Measurements from ENCODE around the gene XYLT1.

XYLT1 gene

GRCh38 chr16:17476414-17477259 lies 5.9 kb upstream of the XYLT1 start:
- Histone ChIP-seq H3K9ac (ENCODE audit: low read depth, low read length, poor library complexity, severe bottlenecking) (peak overlapping the region; percentile 58), H3K36me3 (ENCODE audit: insufficient read depth, low read length) (no peaks in the 10 kb centered on the region), H3K4me2 (ENCODE audit: low read depth, low read length, poor library complexity, severe bottlenecking) (peak overlapping the region; percentile 88), H3K27me3 (ENCODE audit: insufficient read depth, low read length, poor library complexity, severe bottlenecking) (no peaks in the 10 kb centered on the region), H3K4me1 (ENCODE audit: insufficient read depth, low read length, poor library complexity, severe bottlenecking) (peaks cover 64% of the 10 kb centered on the region), H3K4me3 (ENCODE audit: low read length, poor library complexity, severe bottlenecking) (peak overlapping the region; percentile 52), H4K20me1 (ENCODE audit: insufficient read depth, low read length, poor library complexity, severe bottlenecking) (no peaks in the 10 kb centered on the region), H2AFZ (ENCODE audit: low read length) (no peak overlapping the region), H3F3A (ENCODE audit: low read depth) (peaks cover 21% of the 10 kb centered on the region), H3K9me2 (replicated peaks; ENCODE audit: low read depth, low read length) (no peaks in the 10 kb centered on the region), H3K79me2 (ENCODE audit: insufficient read depth, low read length) (peaks cover 22% of the 10 kb centered on the region), H3K9me3 (ENCODE audit: insufficient read depth, low read depth, low read length) (no peaks in the 10 kb centered on the region)
- TF ChIP-seq, protein P1, sequence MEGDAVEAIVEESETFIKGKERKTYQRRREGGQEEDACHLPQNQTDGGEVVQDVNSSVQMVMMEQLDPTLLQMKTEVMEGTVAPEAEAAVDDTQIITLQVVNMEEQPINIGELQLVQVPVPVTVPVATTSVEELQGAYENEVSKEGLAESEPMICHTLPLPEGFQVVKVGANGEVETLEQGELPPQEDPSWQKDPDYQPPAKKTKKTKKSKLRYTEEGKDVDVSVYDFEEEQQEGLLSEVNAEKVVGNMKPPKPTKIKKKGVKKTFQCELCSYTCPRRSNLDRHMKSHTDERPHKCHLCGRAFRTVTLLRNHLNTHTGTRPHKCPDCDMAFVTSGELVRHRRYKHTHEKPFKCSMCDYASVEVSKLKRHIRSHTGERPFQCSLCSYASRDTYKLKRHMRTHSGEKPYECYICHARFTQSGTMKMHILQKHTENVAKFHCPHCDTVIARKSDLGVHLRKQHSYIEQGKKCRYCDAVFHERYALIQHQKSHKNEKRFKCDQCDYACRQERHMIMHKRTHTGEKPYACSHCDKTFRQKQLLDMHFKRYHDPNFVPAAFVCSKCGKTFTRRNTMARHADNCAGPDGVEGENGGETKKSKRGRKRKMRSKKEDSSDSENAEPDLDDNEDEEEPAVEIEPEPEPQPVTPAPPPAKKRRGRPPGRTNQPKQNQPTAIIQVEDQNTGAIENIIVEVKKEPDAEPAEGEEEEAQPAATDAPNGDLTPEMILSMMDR (conservative IDR thresholded peaks at IDR 0.05; ENCODE audit: low read length), result peak; percentile 80
- no peak for TF ChIP-seq EZH2phosphoT487 (IDR thresholded peaks at IDR 0.05; ENCODE audit: borderline replicate concordance)

- Histone ChIP-seq H3K79me2 (ENCODE audit: insufficient read depth, low read length) (peaks cover 24% of the 10 kb centered on the region), H3K9me2 (replicated peaks; ENCODE audit: low read depth, low read length) (no peaks in the 10 kb centered on the region), H4K20me1 (ENCODE audit: insufficient read depth, low read length, poor library complexity, severe bottlenecking) (no peaks in the 10 kb centered on the region), H3K27me3 (ENCODE audit: insufficient read depth, low read length, poor library complexity, severe bottlenecking) (no peaks in the 10 kb centered on the region), H3K36me3 (ENCODE audit: insufficient read depth, low read length) (no peaks in the 10 kb centered on the region), H3F3A (ENCODE audit: low read depth) (peaks cover 26% of the 10 kb centered on the region), H3K4me1 (ENCODE audit: insufficient read depth, low read length, poor library complexity, severe bottlenecking) (peaks cover 71% of the 10 kb centered on the region), H3K9me3 (ENCODE audit: insufficient read depth, low read depth, low read length) (no peaks in the 10 kb centered on the region), H3K4me3 (ENCODE audit: low read length, poor library complexity, severe bottlenecking) (peak overlapping the region; percentile 74), H2AFZ (ENCODE audit: low read length) (peak overlapping the region; percentile 49; the same call in 1 of the 2 replicates), H3K9ac (ENCODE audit: low read depth, low read length, poor library complexity, severe bottlenecking) (peak overlapping the region; percentile 90), H3K4me2 (ENCODE audit: low read depth, low read length, poor library complexity, severe bottlenecking) (peak overlapping the region; percentile 88)
- TF ChIP-seq, protein P1 (conservative IDR thresholded peaks at IDR 0.05; ENCODE audit: low read length), result no peak
- no peak for TF ChIP-seq EZH2phosphoT487 (IDR thresholded peaks at IDR 0.05; ENCODE audit: borderline replicate concordance)
Measured at GRCh38 chr16:17475104-17475503, 4.3 kb upstream of the XYLT1 start.

DNA sequence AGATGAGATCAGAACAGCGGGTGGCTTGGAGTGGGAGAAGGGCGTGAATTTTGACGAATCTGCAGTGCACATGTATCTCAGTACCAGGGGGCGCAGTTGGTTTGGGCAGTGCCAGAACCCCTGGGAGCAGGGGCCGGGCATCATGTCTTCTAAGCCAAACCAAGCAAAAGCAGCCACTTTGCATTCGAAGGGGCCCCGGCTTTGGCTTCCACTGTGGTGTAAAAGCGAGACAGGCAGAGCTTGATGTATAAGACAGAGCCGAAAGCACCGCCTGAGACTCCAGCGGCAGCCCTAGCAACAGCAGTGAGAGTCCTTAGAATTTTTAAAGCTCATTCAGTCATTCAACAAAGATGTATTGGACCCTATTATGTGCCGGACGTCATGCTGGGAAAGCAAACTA lies 3.8 kb upstream of the XYLT1 start:
- H3K9ac ChIP-seq (ENCODE audit: low read depth, low read length, poor library complexity, severe bottlenecking), result peak overlapping the region; percentile 90

More for the DNA sequence above, 3.8 kb upstream of the XYLT1 start:
- H3K9me3 ChIP-seq (ENCODE audit: insufficient read depth, low read depth, low read length), result no peaks in the 10 kb centered on the region
- TF ChIP-seq, protein P1 (conservative IDR thresholded peaks at IDR 0.05; ENCODE audit: low read length), result peak; percentile 33
- no peak for TF ChIP-seq EZH2phosphoT487 (IDR thresholded peaks at IDR 0.05; ENCODE audit: borderline replicate concordance)
- H3K36me3 ChIP-seq (ENCODE audit: insufficient read depth, low read length), result no peaks in the 10 kb centered on the region
- no peaks in the 10 kb centered on the region for H3K9me2 ChIP-seq (replicated peaks; ENCODE audit: low read depth, low read length)
- peaks cover 4% of the 10 kb centered on the region for H4K20me1 ChIP-seq (ENCODE audit: insufficient read depth, low read length, poor library complexity, severe bottlenecking)
- H3F3A ChIP-seq (ENCODE audit: low read depth), result peaks cover 26% of the 10 kb centered on the region
- H3K27me3 ChIP-seq (ENCODE audit: insufficient read depth, low read length, poor library complexity, severe bottlenecking), result no peaks in the 10 kb centered on the region
- H3K4me1 ChIP-seq (ENCODE audit: insufficient read depth, low read length, poor library complexity, severe bottlenecking), result peaks cover 71% of the 10 kb centered on the region
- peak overlapping the region; percentile 74 for H3K4me3 ChIP-seq (ENCODE audit: low read length, poor library complexity, severe bottlenecking)
- peaks cover 29% of the 10 kb centered on the region for H3K79me2 ChIP-seq (ENCODE audit: insufficient read depth, low read length)
- peak overlapping the region; percentile 49; the same call in 1 of the 2 replicates for H2AFZ ChIP-seq (ENCODE audit: low read length)
- H3K4me2 ChIP-seq (ENCODE audit: low read depth, low read length, poor library complexity, severe bottlenecking), result peak overlapping the region; percentile 88

Measured in Loucy (cell line).